LNCaP clone FGC (cell line): Measurements from ENCODE around the gene CCND1.

Experiments
- DNase-seq: peaks from one replicate; pipeline ENCODE4 v3.0.0-alpha.2; 2011; ENCODE audit warnings: low read depth
- H3K4me3 ChIP-seq: 2 replicates; pipeline ENCODE4 v1.5.1; 2011; ENCODE audit warnings: mild to moderate bottlenecking, low read depth, low read length, control low read depth
- CTCF ChIP-seq: IDR thresholded peaks from 2 replicates; pipeline ENCODE4 v1.5.1; 2012; ENCODE audit warnings: mild to moderate bottlenecking; ENCODE audit not compliant: control insufficient read depth, insufficient read depth; ENCODE audit errors: extremely low read depth

The CCND1 gene

DNA sequence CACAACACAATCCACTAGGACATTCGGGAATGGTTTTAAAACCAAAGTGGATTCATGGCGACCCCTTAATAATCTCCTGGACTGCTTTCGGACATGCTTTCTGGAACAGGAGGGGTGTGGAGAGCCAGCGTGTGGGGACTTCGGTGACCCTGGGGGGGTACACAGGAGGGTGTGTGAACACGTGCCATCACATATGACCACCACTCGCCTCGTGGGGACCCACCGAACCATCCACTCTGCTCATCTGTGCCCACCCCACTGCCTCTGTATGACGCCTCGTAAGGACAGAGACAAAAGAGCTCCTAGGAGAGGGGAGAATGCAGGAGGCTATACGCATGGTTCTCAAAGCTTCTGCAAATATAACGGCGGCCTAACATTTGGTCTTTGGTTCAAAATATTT is 25.3 kb downstream of the CCND1 start:
- no peak for TF ChIP-seq CTCF
- no peak for DNase-seq

DNA sequence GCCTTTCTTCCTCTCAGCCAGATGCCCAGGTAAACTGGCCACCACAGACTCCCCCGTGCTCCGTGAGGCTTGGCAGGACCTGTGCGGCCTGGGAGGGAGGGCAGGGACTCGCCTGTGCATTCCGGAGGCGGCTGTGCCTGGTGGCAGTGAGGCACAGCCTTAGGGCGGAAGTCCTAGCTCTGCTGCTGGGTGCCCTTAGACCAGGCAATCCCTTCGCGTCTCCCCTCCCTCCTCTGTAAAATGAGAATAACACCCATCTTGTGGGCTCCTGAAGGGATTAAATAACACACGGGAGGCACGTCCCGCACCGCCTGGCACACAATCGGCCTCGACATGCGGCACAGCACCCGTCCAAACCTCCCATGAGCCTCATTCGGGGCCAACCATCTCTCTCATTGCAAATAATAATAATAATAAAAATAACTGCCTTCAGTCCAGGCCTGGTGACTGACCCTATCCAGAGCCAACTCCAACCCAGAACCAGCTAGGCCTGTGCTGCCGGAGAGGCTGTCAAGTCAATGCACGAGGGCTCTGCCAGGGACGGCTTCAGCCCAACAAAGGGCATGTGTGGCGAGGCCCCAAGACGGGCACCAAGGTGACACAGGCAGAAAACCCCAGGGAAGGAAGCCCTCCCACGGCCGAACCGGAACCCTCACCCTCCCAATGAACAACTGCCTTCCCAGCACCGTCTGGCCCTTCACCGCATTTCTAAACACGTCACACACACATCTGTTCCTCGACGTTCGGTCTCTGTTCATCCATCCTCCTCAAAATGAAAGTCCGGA is 26.0 kb downstream of the CCND1 start:
- TF ChIP-seq CTCF, result no peak
- DNase-seq, result no peak
- H3K4me3 ChIP-seq, result no peak overlapping the region

More for the DNA sequence above, 25.3 kb downstream of the CCND1 start:
- H3K4me3 ChIP-seq, result no peak overlapping the region

- no peak overlapping the region for H3K4me3 ChIP-seq
- no peak for TF ChIP-seq CTCF
- DNase-seq, result no peak
Observed at GRCh38 chr11:69667619-69668604, 27.0 kb downstream of the CCND1 start.

DNA sequence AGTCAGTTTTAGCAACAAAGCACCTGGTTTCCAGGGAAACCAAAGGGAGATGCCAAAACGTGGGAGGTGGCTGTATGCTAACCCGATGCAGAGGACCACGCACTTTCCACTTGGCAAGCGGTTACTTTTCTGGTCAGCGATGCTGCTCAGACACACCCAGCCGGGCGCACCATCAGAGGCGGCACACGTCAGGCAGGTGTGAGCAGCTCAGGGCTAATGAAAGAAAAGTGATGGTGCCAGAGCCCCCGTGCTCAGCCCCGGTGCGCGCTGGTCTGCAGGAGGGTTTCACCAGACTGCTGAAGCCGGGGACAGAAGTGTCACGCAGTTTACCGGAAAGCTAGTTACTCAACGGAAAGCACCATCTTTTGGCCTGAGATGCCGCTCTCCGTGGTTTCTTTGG is 28.5 kb downstream of the CCND1 start:
- H3K4me3 ChIP-seq, result no peak overlapping the region
- no peak for TF ChIP-seq CTCF
- DNase-seq, result no peak

DNA sequence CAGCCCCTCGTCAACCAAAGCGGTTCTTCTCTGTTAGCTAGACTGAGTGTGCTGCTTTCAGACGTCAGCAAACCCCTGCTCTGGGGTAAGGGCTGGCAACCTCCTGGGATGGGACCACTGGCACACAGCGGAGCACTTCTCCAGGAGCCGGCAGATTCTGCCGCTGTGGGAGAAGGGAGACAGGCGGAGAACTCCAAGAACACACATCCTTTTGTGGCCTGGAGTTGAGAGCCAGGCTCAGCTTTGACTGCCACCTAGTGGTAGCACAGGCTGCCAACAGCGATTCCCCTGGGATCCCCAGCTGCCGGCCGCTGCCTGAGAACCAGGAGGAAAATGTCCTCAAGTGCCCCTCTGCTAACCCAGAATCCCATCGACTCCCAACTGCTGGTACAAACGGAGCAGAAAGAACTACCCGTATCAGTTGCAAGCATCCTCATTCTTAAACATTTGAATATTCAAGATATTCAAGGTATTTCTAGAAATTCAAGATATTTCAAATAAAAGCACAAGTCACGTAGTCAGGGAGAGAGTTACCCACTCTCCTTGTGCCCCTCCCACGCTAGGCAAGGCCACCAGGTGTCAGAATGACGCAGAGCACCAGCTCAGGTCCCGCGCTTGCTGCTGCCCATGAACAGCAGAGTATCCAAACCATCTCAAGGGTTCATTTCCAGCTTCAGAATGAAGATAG is 29.3 kb downstream of the CCND1 start:
- DNase-seq, result peak; percentile 52
- H3K4me3 ChIP-seq, result no peak overlapping the region
- peak; percentile 93 for TF ChIP-seq CTCF

DNA sequence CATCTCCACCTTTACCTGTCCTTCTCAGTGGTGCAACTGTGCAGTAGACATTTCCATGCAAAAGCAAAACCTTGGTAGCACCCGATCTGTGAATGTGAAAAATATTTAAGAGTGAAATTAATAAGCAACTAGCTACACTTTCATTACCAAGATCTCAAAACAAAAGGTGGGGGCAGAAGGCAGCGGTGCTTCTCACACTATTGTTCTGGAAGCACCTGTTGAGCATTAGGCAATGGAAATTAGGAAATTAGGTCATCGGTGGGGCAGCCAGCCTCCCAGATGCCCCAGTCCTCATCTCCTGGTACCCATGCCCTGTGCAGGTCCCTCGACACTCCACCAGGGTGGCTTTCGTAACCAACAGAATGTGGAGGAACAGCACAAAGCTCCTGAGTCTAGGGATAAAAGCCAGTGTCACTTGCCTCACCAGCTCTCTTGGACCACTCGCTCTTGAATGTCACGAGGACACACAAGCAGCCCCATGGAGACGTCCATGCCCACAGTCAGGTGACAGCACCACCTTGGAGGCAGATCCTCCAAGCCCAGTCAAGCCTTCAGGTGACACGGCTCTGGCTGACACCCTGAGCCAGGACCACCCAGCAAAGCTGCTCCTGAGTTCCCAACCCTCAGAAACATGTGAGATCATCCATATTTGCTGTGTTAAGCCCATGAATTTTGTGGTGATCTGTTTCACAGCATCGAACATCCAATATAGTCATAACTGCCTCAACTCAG is 30.9 kb downstream of the CCND1 start:
- H3K4me3 ChIP-seq, result no peak overlapping the region
- no peak for DNase-seq
- TF ChIP-seq CTCF, result no peak
